GM18505 (cell line): ENCODE measurements around the gene PASD1.
A peak's percentile ranks its signal among the peaks of the same experiment; 100 is the strongest.

Source experiments
- ATAC-seq: cut with Tn5 transposase; IDR thresholded peaks from one replicate; pipeline ENCODE4 v1.9.1; 2021; ENCODE audit not compliant: unreplicated experiment
- POLR2A ChIP-seq: IDR thresholded peaks from 4 replicates; pipeline ENCODE4 v1.6.1; 2011; ENCODE audit warnings: borderline replicate concordance; ENCODE audit not compliant: insufficient read depth, insufficient read length; ENCODE audit errors: extremely low read depth

Gene PASD1

GRCh38 chrX:151702026-151702714 lies 138.7 kb downstream of the PASD1 start:
- no peak for TF ChIP-seq POLR2A
- ATAC-seq, result no peak

DNA sequence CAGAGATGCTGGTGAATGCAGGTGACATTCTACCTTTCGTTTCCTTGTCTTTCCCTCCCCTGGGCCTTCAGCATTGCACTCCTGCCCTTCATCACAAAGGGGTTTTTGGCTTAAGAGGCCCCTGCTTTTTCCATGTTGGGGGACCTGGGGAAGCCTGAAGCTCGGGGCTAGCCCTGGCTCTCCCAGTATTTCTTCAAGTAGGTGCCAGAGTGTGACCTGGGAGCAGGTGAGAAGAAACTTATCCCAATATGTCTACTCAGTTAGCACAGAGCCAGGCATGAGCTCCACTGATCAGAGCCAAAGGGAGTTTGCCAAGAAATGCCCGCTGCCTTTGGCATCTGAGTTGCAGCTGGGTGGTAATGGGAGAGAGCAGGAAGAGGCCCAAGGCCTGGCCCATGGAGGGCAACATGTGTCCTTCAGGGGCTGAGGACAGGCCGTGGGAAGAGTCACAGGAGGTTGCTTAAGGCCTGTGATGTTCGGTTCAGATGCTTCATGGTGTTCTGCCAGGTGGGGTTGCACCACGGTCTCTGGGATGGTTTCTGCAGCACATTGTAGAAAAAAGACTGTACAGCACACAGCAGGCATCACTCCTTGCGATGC lies 139.4 kb downstream of the PASD1 start:
- ATAC-seq, result no peak
- no peak for TF ChIP-seq POLR2A

GRCh38 chrX:151703487-151703886 lies 140.0 kb downstream of the PASD1 start:
- ATAC-seq, result no peak
- TF ChIP-seq POLR2A, result no peak

DNA sequence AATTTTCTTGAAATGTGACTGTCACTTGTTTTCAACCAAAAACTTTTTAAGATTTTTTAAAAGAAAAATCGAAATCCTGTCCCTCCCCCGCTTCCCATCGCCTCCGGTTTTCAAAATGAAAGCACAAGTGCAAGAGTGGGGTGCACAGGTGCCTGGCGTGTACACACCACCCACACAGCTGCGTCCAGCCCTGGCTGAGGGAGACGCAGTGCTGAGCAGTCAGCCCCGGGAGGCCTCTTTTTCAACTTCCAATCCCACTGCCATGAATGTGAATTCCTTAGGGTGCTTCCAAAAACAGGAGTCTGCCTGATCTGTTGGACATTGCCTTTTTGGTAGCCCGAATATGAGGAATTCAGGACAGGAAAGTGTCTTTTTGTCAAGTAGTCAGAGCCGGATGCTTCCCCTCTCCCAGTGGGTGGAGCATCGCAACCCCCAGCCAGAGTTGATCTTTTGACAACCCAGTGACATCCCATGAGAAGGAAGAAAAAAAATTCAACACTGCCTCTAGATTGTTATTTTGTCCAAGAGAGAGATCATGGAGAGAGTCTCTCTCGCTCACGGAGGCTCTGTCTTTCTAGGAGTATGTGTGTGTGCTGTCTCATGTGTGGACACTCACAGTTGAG lies 140.7 kb downstream of the PASD1 start:
- TF ChIP-seq POLR2A, result no peak
- no peak for ATAC-seq

- ATAC-seq, result no peak
- TF ChIP-seq POLR2A, result no peak
These were observed 145.3 kb downstream of the PASD1 start for GRCh38 chrX:151708821-151709220.

DNA sequence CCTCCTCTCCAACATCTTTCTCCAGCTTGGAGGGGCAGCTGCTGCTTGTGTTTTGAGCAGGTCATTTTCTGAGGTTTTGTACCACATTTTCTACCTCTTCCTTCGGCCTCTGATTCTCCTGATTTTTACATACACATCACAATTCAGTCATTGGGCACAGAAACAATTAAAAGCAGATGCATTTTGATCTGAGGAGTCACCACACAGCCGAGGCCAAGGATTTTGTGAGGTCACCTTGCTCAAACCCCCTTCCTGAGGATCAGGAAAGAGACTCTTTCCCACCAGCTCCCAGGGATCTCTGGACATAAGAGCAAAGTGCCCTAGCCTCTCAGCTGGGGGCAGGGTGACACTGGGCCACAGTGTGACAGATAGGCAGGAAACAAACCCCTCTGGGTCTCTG lies 147.0 kb downstream of the PASD1 start:
- no peak for ATAC-seq
- TF ChIP-seq POLR2A, result no peak

GRCh38 chrX:151711154-151711553 lies 147.7 kb downstream of the PASD1 start:
- ATAC-seq, result no peak

GRCh38 chrX:151711787-151712186 lies 148.3 kb downstream of the PASD1 start:
- TF ChIP-seq POLR2A, result no peak
- ATAC-seq, result no peak

More at GRCh38 chrX:151711154-151711553, 147.7 kb downstream of the PASD1 start:
- no peak for TF ChIP-seq POLR2A

GRCh38 chrX:151712253-151712652 lies 148.8 kb downstream of the PASD1 start:
- TF ChIP-seq POLR2A, result no peak
- ATAC-seq, result no peak

DNA sequence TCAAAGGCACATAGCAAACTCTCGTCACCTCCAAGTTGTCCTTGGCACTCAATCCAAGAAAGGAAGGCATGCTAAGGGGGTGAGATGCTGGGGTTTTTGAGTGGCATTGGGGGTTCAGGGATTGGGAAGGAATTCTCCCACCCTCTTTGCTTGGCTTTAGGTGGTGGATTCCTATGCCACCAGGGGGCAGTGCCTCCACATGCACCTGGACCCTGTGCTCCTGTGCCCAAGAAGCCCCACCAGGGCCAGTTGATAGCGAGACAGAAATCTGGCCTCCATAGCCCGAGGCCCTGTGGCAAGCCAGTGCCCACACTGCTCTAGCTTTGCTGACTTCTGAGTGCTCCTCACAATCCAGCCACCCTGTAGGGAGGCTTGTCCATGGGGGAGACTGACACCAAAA lies 150.4 kb downstream of the PASD1 start:
- TF ChIP-seq POLR2A, result no peak
- peak; percentile 61 for ATAC-seq

DNA sequence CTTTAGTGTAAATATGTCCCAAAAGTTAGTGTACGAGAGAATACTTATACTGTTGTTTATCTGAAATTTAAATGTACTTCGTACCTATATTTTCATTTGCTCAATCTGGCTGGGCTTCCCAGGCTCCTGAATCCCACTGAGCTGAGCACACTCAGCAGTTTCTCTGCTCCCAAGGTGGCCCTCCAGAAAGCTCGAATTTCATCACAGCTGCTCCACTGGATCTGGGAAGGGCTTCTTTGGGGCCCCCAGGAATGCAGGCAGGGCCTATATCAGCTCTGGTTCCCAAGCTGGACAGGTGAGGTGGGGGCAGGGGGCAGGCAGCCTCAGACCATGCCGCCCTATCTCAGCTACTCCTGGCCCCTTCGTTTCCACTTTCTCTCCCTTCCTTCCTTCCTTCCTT lies 150.9 kb downstream of the PASD1 start:
- no peak for ATAC-seq
- no peak for TF ChIP-seq POLR2A

- no peak for ATAC-seq
- TF ChIP-seq POLR2A, result no peak
These were observed 152.3 kb downstream of the PASD1 start, which contains the start of gene FATE1 for GRCh38 chrX:151715752-151716151. Gene FATE1, plus strand, starts transcription at chrX:151716035. Its CDS starts 85 bp downstream, at chrX:151716120.

GRCh38 chrX:151722241-151722846 lies 158.9 kb downstream of the PASD1 start:
- peak; percentile 62 for ATAC-seq

DNA sequence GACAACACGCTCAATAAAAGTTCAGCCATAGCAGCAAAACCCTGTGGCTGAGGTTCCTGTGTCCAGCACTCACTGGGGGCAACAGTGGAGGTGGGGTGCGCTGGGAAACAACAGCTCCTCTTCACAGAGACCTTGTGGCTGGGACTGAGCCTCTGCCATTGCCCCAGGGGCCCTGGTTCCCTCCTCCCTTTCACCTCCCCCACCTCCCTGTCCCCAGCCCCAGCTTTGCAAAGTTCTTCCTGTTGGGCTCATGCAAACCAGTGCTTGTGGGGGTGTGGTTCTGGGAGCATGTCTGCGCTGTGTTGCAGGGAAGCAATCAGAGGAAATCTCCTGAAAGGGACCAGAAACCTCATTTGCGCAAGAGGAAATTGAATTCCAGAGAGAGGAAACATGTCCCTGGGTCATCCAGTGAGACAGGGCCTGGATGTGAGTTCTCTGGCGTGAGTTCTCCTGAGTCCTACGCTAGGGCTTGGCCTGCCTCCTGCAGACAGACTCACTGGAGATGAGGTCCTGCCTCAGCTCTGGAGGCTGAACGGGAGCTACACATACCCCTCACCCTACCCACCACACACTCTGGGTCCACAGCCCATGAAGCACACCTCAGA lies 159.8 kb downstream of the PASD1 start:
- no peak for TF ChIP-seq POLR2A
- ATAC-seq, result no peak

More at GRCh38 chrX:151722241-151722846, 158.9 kb downstream of the PASD1 start:
- TF ChIP-seq POLR2A, result no peak
